ENCODE measurements around the gene PCDHGA7.
A peak's percentile ranks its signal among the peaks of the same experiment; 100 is the strongest.

Gene PCDHGA7

GRCh38 chr5:141356950-141357349 lies 25.6 kb upstream of the PCDHGA7 start:
- DNase-seq (ENCODE audit: low read depth, low spot score), result no peak
- in situ Hi-C loops (cut with HindIII; ENCODE audit: low sequenced_read_pairs), result no loop called here
- H3K4me3 ChIP-seq (ENCODE audit: low read depth, low read length), result no peak overlapping the region
- no peak for TF ChIP-seq CTCF (IDR thresholded peaks at IDR 0.05; ENCODE audit: low read depth, low read length)

- peak within 1 kb of the TSS; percentile 32 for H3K4me3 ChIP-seq (ENCODE audit: low read depth, low read length)
- DNase-seq (ENCODE audit: low read depth, low spot score), result peak; percentile 33
- in situ Hi-C loops (cut with HindIII; ENCODE audit: low sequenced_read_pairs), result no loop called here
- TF ChIP-seq CTCF (IDR thresholded peaks at IDR 0.05; ENCODE audit: low read depth, low read length), result peak; percentile 38
These were observed 22.6 kb upstream of the PCDHGA7 start, which contains the start of gene PCDHGB2 for GRCh38 chr5:141359790-141360426. Gene PCDHGB2 (plus strand): TSS chr5:141359994. CDS start chr5:141360136, 142 bp downstream.

GRCh38 chr5:141360685-141361084 lies 21.9 kb upstream of the PCDHGA7 start:
- no peak overlapping the region for H3K4me3 ChIP-seq (ENCODE audit: low read depth, low read length)
- in situ Hi-C loops (cut with HindIII; ENCODE audit: low sequenced_read_pairs), result no loop called here
- no peak for DNase-seq (ENCODE audit: low read depth, low spot score)
- no peak for TF ChIP-seq CTCF (IDR thresholded peaks at IDR 0.05; ENCODE audit: low read depth, low read length)

GRCh38 chr5:141362719-141363118 lies 19.8 kb upstream of the PCDHGA7 start:
- no peak for DNase-seq (ENCODE audit: low read depth, low spot score)
- no peak for TF ChIP-seq CTCF (IDR thresholded peaks at IDR 0.05; ENCODE audit: low read depth, low read length)
- no peak overlapping the region for H3K4me3 ChIP-seq (ENCODE audit: low read depth, low read length)
- in situ Hi-C loops (cut with HindIII; ENCODE audit: low sequenced_read_pairs), result no loop called here

GRCh38 chr5:141363952-141364660 lies 18.4 kb upstream of the PCDHGA7 start, which contains the start of gene PCDHGA5:
Gene PCDHGA5 (plus strand): TSS chr5:141364162. CDS start chr5:141364331, 169 bp downstream.
- in situ Hi-C loops (cut with HindIII; ENCODE audit: low sequenced_read_pairs), result no loop called here
- DNase-seq (ENCODE audit: low read depth, low spot score), result no peak
- H3K4me3 ChIP-seq (ENCODE audit: low read depth, low read length), result peak within 1 kb of the TSS; percentile 7
- no peak for TF ChIP-seq CTCF (IDR thresholded peaks at IDR 0.05; ENCODE audit: low read depth, low read length)

- DNase-seq (ENCODE audit: low read depth, low spot score), result no peak
- in situ Hi-C loops (cut with HindIII; ENCODE audit: low sequenced_read_pairs), result no loop called here
- TF ChIP-seq CTCF (IDR thresholded peaks at IDR 0.05; ENCODE audit: low read depth, low read length), result no peak
These were observed 16.3 kb upstream of the PCDHGA7 start for GRCh38 chr5:141366016-141366896.

More at GRCh38 chr5:141366016-141366896, 16.3 kb upstream of the PCDHGA7 start:
- no peak overlapping the region for H3K4me3 ChIP-seq (ENCODE audit: low read depth, low read length)

Data from astrocyte of the spinal cord (primary cell).